ENCODE data around the gene SETD6.
A peak's percentile ranks its signal among the peaks of the same experiment; 100 is the strongest.

Gene SETD6

DNA sequence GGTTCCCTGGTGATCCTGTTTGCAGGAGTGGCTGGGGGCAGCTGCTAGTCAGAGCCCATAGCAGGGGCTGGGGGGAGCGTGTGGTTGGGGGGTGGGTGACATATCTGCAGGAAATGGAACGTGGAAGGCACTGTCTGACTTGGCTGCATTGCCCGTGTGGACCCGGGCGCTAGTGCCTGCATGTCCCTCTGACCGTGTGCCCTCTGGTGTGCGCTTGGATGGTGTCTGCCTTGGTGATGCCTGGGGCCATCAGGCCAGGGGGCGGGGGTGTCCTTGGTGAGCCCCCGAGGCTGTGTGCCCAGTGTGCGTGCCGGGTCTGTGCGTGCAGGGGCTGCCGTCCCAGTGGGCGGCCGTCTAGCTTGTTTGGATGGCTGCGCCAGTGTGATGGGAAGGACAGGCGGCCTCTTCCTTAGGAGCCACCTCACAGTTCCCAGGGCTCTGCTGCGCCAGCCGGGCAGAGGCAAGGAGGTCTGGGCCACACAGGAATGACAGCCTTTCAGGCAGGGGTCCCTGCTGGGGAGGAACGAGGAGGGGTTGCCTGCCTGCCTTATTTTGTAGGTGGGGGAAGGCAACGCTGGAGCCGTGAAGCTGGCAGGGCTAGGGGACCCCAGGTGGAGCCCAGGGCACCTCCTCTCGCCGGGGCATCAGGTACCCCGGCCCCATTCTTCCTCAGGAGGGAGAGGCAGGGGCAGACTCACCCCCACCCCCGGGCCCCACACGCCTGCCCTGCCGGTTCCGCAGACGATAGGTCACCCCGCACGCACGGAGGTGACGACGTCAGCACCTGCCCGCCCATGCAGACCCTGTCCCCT, 14.7 kb upstream of the SETD6 start:
- TF ChIP-seq EZH2phosphoT487 (IDR thresholded peaks at IDR 0.05; ENCODE audit: low read length) (no peak), EZH2 (optimal IDR thresholded peaks at IDR 0.05; ENCODE audit: low read depth, low read length) (no peak)
- TF ChIP-seq, protein P1, sequence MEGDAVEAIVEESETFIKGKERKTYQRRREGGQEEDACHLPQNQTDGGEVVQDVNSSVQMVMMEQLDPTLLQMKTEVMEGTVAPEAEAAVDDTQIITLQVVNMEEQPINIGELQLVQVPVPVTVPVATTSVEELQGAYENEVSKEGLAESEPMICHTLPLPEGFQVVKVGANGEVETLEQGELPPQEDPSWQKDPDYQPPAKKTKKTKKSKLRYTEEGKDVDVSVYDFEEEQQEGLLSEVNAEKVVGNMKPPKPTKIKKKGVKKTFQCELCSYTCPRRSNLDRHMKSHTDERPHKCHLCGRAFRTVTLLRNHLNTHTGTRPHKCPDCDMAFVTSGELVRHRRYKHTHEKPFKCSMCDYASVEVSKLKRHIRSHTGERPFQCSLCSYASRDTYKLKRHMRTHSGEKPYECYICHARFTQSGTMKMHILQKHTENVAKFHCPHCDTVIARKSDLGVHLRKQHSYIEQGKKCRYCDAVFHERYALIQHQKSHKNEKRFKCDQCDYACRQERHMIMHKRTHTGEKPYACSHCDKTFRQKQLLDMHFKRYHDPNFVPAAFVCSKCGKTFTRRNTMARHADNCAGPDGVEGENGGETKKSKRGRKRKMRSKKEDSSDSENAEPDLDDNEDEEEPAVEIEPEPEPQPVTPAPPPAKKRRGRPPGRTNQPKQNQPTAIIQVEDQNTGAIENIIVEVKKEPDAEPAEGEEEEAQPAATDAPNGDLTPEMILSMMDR (IDR thresholded peaks at IDR 0.05; ENCODE audit: low read length), result no peak
- H2AFZ ChIP-seq (ENCODE audit: low read length), result no peak overlapping the region
- H3K27me3 ChIP-seq (replicated peaks; ENCODE audit: insufficient read depth, low read length), result no peaks in the 10 kb centered on the region

DNA sequence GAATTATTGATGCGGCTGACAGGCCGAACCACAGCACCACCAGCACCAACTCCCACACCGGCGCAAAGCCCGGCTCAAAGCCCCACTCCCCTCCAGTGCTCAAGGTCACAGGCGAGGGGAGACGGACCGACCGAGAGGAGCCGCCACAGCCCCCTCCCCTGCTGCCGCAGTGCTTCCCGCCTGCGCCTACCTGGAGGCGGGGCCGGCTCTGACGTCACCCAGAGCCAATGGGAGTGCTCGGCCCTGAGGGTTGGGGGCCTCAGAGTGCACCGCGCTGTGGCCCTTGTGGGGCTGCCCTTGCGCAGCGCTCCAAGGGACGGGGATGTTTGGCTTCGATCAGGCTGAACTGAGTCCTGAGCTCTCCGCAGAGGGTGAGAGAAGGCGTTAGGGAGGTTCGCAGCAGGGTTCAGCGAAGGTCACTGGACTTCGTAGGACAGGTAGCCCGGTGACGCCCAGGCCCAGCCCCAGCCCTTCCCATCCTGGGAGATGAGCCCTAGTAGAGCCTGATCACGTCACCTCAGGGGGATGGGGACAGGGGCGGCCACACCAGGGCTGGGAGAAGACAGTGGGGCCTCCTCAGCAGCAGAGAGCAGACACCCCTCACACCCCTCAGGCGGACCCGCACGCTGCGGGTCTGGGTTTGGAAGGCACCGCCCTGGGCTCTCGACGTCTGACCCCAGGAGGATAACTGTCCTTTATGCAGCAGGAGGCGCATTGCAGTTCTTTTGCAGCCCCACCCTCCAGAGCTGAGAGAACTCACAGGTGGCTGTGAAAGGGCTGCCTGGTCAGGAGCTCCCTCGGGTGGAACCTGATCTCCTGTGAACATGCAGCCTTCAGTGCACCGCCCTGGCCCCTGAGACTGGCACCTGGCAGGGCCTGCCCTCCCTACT, 13.8 kb upstream of the SETD6 start:
- peaks cover 17% of the 10 kb centered on the region for H3K4me1 ChIP-seq (ENCODE audit: low read length)
- no peaks in the 10 kb centered on the region for H4K20me1 ChIP-seq (ENCODE audit: insufficient read depth, low read length)
- H3K36me3 ChIP-seq (replicated peaks; ENCODE audit: insufficient read depth, low read length), result no peaks in the 10 kb centered on the region
- H3K4me3 ChIP-seq (ENCODE audit: low read length), result peak overlapping the region; percentile 11; the same call in 1 of the 2 replicates
- peak overlapping the region; percentile 38; the same call in 1 of the 2 replicates for H3K4me2 ChIP-seq (ENCODE audit: low read depth, low read length)
- H3K27me3 ChIP-seq (replicated peaks; ENCODE audit: insufficient read depth, low read length), result no peaks in the 10 kb centered on the region
- peak; percentile 63 for DNase-seq
- no peaks in the 10 kb centered on the region for H3K79me2 ChIP-seq (ENCODE audit: low read length)
- no peaks in the 10 kb centered on the region for H3K9me3 ChIP-seq (replicated peaks; ENCODE audit: insufficient read depth, low read length)
- no peaks in the 10 kb centered on the region for H3K9me2 ChIP-seq (replicated peaks; ENCODE audit: insufficient read depth, low read length)
- H3F3A ChIP-seq (ENCODE audit: insufficient read depth, low read length), result peaks cover 8% of the 10 kb centered on the region
- peak overlapping the region; percentile 19; the same call in 1 of the 2 replicates for H3K9ac ChIP-seq (ENCODE audit: low read length)
- no peak overlapping the region for H3K27ac ChIP-seq (ENCODE audit: low read length)
- no peak for TF ChIP-seq EZH2phosphoT487 (IDR thresholded peaks at IDR 0.05; ENCODE audit: low read length)
- no peak for TF ChIP-seq EZH2 (optimal IDR thresholded peaks at IDR 0.05; ENCODE audit: low read depth, low read length)
- TF ChIP-seq, protein P1 (IDR thresholded peaks at IDR 0.05; ENCODE audit: low read length), result no peak
- H2AFZ ChIP-seq (ENCODE audit: low read length), result 0 out of 2 replicates have a peak overlapping the region, but pooled peaks have one; percentile 9

More for the DNA sequence above, 14.7 kb upstream of the SETD6 start:
- no peaks in the 10 kb centered on the region for H3K9me3 ChIP-seq (replicated peaks; ENCODE audit: insufficient read depth, low read length)
- H3F3A ChIP-seq (ENCODE audit: insufficient read depth, low read length), result peaks cover 10% of the 10 kb centered on the region
- no peaks in the 10 kb centered on the region for H4K20me1 ChIP-seq (ENCODE audit: insufficient read depth, low read length)
- H3K4me2 ChIP-seq (ENCODE audit: low read depth, low read length), result peak overlapping the region; percentile 38; the same call in 1 of the 2 replicates
- no peak for DNase-seq
- H3K36me3 ChIP-seq (replicated peaks; ENCODE audit: insufficient read depth, low read length), result no peaks in the 10 kb centered on the region
- peaks cover 26% of the 10 kb centered on the region for H3K4me1 ChIP-seq (ENCODE audit: low read length)
- H3K79me2 ChIP-seq (ENCODE audit: low read length), result no peaks in the 10 kb centered on the region
- no peak overlapping the region; the same call in 1 of the 2 replicates for H3K9ac ChIP-seq (ENCODE audit: low read length)
- no peaks in the 10 kb centered on the region for H3K9me2 ChIP-seq (replicated peaks; ENCODE audit: insufficient read depth, low read length)
- H3K4me3 ChIP-seq (ENCODE audit: low read length), result no peak overlapping the region; the same call in 1 of the 2 replicates
- H3K27ac ChIP-seq (ENCODE audit: low read length), result no peak overlapping the region

DNA sequence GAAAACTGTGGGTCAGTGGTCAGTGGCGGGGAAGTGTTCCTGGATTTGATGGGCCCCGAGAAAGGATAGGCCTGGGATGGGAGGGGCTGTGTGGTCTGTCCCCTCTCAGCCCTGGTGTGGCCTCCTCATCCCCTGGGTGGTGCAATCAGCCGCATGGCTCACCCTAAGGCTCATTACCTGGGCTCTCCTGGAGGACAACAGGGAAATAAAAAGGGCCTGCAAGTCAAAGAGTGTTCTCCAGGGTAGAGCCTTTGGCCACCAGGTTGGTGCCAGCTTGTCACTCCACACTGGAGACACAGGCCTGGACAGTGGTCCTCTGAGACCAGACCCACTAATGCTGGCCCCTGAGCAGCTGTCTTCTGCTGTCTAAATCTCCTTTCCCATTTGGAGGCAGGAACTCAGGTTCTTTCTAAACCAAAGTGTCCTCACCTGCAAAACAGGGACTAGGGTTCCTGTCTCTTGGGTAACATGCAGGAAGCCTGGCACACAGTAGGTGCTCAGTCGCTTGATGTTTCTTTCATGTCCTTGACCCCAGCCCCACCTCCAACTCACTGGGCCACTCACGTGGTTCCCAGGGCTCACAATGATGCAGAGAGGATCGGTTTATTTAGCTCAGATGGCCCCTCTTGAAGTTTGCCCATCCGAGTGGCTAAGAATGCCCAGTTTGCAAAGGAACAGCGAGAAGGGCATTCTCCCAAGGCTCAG, 12.9 kb upstream of the SETD6 start:
- no peak overlapping the region for H3K4me2 ChIP-seq (ENCODE audit: low read depth, low read length)
- no peak overlapping the region for H3K9ac ChIP-seq (ENCODE audit: low read length)
- H4K20me1 ChIP-seq (ENCODE audit: insufficient read depth, low read length), result no peaks in the 10 kb centered on the region
- no peak overlapping the region for H3K4me3 ChIP-seq (ENCODE audit: low read length)
- DNase-seq, result no peak
- H3F3A ChIP-seq (ENCODE audit: insufficient read depth, low read length), result 0 out of 2 replicates have a peak, but pooled peaks cover 1% of the 10 kb centered on the region
- H3K4me1 ChIP-seq (ENCODE audit: low read length), result peaks cover 9% of the 10 kb centered on the region
- TF ChIP-seq, protein P1 (IDR thresholded peaks at IDR 0.05; ENCODE audit: low read length), result no peak
- no peak for TF ChIP-seq EZH2phosphoT487 (IDR thresholded peaks at IDR 0.05; ENCODE audit: low read length)
- no peak for TF ChIP-seq EZH2 (optimal IDR thresholded peaks at IDR 0.05; ENCODE audit: low read depth, low read length)
- H3K27ac ChIP-seq (ENCODE audit: low read length), result no peak overlapping the region
- H2AFZ ChIP-seq (ENCODE audit: low read length), result no peak overlapping the region
- no peaks in the 10 kb centered on the region for H3K36me3 ChIP-seq (replicated peaks; ENCODE audit: insufficient read depth, low read length)
- no peaks in the 10 kb centered on the region for H3K9me2 ChIP-seq (replicated peaks; ENCODE audit: insufficient read depth, low read length)
- no peaks in the 10 kb centered on the region for H3K27me3 ChIP-seq (replicated peaks; ENCODE audit: insufficient read depth, low read length)
- no peaks in the 10 kb centered on the region for H3K79me2 ChIP-seq (ENCODE audit: low read length)
- no peaks in the 10 kb centered on the region for H3K9me3 ChIP-seq (replicated peaks; ENCODE audit: insufficient read depth, low read length)

All from MM.1S (cell line).